ENCODE results near the gene PA2G4.
A peak's percentile ranks its signal among the peaks of the same experiment; 100 is the strongest.

The PA2G4 gene

DNA sequence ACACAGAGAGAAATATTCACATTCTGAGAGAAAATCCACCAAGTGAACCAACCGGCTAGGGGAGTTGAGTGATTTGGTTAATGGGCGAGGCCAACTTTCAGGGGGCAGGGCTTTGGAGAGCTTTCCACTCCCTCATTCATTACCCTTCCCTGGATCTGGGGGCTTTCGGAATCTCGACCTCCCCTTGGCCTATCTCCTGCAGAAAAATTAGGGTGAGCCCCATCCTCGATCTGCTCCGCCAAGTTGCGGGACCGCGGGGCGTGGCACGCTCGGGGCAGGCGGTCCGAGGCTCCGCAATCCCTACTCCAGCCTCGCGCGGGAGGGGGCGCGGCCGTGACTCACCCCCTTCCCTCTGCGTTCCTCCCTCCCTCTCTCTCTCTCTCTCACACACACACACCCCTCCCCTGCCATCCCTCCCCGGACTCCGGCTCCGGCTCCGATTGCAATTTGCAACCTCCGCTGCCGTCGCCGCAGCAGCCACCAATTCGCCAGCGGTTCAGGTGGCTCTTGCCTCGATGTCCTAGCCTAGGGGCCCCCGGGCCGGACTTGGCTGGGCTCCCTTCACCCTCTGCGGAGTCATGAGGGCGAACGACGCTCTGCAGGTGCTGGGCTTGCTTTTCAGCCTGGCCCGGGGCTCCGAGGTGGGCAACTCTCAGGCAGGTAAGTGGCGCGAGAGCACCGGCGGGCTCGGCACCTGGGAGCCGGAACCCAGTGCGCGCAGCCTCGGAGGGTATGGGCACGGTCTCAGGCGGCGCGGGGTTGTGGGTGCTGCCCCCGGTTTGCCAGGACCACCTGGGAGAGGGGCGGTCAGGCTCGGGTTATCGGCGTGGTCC lies 24.4 kb upstream of the PA2G4 start, which contains the start of gene ERBB3:
TSS of gene ERBB3 (plus strand) at position 443 of the 833 bp plus-strand sequence. CDS start at position 579, 136 bp downstream.
- TF ChIP-seq, protein P1, sequence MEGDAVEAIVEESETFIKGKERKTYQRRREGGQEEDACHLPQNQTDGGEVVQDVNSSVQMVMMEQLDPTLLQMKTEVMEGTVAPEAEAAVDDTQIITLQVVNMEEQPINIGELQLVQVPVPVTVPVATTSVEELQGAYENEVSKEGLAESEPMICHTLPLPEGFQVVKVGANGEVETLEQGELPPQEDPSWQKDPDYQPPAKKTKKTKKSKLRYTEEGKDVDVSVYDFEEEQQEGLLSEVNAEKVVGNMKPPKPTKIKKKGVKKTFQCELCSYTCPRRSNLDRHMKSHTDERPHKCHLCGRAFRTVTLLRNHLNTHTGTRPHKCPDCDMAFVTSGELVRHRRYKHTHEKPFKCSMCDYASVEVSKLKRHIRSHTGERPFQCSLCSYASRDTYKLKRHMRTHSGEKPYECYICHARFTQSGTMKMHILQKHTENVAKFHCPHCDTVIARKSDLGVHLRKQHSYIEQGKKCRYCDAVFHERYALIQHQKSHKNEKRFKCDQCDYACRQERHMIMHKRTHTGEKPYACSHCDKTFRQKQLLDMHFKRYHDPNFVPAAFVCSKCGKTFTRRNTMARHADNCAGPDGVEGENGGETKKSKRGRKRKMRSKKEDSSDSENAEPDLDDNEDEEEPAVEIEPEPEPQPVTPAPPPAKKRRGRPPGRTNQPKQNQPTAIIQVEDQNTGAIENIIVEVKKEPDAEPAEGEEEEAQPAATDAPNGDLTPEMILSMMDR (IDR thresholded peaks at IDR 0.05) = no peak

DNA sequence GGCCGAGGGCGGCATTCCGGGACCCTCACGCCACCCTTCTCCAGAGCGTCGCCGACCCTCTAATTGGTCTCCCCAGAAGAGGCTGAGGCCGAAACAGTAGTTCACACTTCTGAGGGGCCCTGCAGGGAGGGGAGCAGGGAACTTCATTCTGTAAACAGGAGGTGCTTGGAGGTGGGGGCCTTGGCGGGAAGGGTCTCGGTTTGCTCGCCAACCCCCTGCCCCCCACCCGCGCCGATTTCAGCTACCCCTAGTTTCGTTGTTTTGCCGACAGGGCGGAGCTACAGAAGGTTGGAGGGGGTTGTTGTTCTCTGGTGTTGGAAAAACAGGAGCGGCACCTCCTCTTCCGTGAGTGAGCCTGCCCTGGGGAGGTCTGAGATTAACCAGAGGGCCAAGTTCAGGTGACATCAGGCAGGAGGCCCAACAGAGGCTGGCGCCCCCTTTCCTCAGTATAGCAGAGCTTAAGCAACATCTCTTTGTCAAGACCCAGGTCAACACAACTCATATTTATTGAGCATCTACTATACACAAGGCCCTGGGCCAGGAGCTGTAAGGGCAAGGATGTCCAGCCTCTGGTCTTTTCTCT lies 23.7 kb upstream of the PA2G4 start:
- TF ChIP-seq, protein P1 (IDR thresholded peaks at IDR 0.05) = no peak; the same call in 1 of the 2 replicates

DNA sequence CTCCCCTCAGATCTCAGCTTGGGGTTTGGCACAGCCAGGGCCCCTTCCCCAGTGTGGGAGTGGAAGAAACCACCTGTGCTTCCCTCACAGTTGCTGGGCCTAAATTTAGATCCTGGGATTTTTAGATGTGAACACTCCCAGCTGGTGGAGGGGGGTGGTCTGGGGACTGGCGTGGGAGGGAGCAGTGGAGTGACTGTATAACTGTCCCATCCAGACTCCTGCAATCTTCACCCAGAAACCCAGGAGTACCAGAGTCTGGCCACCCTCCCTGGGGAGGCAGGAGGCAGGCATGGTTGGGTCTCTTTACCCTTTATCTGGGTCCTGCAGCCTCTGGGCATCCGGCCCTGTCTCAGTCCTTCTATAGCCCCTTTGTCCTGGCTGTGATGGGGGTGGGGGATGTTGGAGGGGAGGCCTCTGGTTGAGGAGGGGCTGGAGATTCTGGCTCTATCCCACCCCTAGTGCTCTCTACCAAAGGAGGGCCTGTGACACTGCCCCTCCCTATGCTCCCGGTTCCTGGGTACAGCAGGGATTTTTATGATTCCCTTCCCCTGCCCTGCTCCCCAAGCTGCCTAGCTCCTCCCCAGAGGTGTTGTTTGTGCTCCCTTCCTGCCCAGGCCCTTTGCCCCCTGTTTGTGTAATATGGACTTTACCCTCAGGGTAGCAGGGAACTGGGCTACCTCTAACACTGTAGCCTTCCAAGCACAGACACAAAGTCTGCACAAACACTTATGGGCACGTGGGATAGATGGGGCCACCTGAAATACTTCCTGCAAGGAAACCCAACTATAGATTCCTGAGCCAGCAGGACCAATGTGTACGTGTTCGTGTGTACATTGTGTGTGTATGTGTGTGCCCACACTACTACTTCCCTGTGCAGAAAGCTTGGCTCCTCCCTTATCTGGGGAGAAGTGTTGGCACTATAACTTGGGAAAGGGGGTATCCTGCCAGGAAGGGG lies 22.7 kb upstream of the PA2G4 start:
- TF ChIP-seq, protein P1 (IDR thresholded peaks at IDR 0.05) = no peak

DNA sequence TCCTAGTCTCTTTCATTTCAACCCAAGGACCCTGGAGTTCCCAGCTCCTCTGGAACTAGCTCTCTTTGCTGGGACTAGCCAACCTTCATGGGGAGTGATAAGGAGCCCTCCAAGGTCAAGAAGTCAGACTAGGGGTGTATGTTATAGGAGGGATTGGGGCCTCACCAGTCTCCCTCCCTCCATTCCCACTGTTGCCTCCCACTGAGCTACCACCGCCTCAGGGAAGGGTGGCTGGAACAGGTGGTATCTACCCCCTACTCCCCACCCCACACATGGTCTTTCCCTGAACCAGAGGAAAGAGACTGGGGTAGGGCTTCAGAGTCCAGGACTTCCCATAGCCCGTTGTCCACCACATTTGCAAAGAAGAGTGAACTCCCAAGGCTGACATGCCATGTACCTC lies 22.0 kb upstream of the PA2G4 start:
- TF ChIP-seq, protein P1 (IDR thresholded peaks at IDR 0.05) = no peak

DNA sequence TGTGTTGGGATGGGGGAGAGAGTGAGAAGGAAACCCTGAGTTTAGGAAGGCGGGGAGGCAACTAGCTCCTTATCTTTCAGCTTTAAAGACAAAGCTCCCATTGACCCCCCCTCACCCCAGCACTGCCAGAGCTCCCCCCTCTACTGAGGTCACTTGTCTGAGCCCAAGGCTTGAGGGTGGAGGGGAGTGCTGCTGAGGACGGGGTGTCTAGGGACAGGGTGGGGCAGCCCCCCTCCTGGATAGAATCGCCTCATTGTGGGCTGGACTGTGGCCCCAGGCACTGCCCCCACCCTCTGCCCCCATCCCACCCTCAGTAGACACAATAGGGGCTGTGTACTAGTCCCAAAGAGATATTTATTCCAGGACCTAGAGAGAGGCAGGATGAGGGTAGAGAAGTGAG lies 21.4 kb upstream of the PA2G4 start:
- TF ChIP-seq, protein P1 (IDR thresholded peaks at IDR 0.05) = no peak

DNA sequence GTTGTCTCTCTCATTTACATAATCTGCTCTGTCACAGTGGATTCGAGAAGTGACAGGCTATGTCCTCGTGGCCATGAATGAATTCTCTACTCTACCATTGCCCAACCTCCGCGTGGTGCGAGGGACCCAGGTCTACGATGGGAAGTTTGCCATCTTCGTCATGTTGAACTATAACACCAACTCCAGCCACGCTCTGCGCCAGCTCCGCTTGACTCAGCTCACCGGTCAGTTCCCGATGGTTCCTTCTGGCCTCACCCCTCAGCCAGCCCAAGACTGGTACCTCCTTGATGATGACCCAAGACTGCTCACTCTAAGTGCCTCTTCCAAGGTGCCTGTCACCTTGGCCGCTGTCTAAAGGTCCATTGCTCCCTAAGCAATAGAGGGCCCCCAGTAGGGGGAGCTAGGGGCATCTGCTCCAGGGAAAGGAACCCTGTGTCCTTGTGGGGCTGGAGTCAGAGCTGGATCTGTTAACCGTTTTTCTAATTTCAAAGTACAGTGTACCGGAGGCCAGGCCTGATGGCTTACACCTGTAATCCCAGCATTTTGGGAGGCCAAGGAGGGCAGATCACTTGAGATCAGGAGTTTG lies 19.3 kb upstream of the PA2G4 start:
- TF ChIP-seq, protein P1 (IDR thresholded peaks at IDR 0.05) = peak; percentile 36; the same call in 1 of the 2 replicates

DNA sequence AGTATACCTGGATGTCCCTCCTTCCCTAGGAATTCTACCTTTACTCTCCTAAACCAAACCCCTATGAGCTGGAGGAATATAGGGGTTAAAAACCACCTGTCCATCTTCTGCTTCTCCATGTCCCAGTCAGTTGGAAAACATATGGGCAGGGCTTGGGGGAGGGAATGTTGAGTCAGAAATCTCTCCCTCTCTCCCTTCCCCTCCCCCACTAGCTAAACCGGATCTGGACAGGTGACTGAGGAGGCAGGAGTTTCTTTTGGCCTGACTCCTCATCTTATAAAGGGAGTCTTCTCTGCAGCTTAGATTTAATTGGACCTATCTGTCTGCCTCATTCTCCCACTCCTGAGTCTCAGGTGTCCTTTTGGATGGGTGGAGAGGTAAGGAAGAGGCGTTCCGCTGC lies 18.3 kb upstream of the PA2G4 start:
- TF ChIP-seq, protein P1 (IDR thresholded peaks at IDR 0.05) = no peak
